ENCODE results near the gene ARSB.
A peak's percentile ranks its signal among the peaks of the same experiment; 100 is the strongest.
"Not testable (repeated sequence)": the region's sequence is repeated elsewhere in the genome, so short reads cannot be mapped to it uniquely, and the experiment has no call there.

The ARSB gene

DNA sequence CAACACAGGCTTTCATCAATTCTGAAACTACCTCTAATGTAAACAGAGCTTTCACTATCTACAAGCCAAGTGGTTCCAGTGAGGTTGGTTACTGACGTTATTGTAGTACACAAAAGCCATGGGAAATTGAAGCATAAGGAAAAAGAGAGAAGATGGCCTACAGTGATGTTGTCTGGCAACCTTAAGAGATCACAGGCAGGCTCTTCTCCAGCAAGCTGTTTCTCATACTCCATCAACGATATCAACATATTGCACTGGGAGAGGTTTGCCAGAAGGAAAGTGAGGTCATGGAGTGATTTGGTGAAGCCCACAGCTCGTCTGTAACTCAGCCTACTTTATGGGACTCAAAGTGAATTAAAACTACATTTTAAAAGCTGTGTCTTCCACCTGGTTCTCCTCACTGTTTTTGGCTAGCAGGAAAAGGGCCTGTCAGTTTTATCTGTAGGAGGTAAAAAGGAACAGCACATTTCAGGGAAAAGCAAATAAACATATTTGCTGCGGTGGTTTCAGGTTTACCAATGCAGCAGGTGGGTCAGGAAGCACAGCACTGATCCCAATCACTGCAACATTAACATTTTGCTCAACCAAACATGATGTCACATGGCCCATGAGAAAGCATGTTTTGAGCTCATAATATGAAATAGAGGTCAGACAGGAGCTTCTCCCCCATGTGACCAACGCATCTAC is 72.9 kb downstream of the ARSB start:
- TF ChIP-seq CTCF (IDR thresholded peaks at IDR 0.05; ENCODE audit: low read depth, low read length, missing control alignments), result no peak
- H3K4me3 ChIP-seq (ENCODE audit: low read depth, low read length), result no peak overlapping the region
- no peaks in the 10 kb centered on the region for H3K36me3 ChIP-seq (replicated peaks)
- in situ Hi-C loops (cut with HindIII; ENCODE audit: low pct_ligation_motif_present, low sequenced_read_pairs), result no loop called here
- H3K27ac ChIP-seq, result no peak overlapping the region
- H3K27me3 ChIP-seq (replicated peaks), result no peaks in the 10 kb centered on the region
- no peak for DNase-seq

GRCh38 chr5:78909224-78909983 is 75.7 kb downstream of the ARSB start:
- H3K4me3 ChIP-seq (ENCODE audit: low read depth, low read length); H3K36me3 ChIP-seq (replicated peaks); H3K27me3 ChIP-seq (replicated peaks); DNase-seq; in situ Hi-C loops (cut with HindIII; ENCODE audit: low pct_ligation_motif_present, low sequenced_read_pairs): not testable (repeated sequence)
- H3K27ac ChIP-seq, result peak overlapping the region; percentile 84

- peak overlapping the region; percentile 20 for H3K4me3 ChIP-seq (ENCODE audit: low read depth, low read length)
- no peaks in the 10 kb centered on the region for H3K36me3 ChIP-seq (replicated peaks)
- H3K27ac ChIP-seq, result peak overlapping the region; percentile 84
- peak; percentile 55 for DNase-seq
- H3K27me3 ChIP-seq (replicated peaks), result no peaks in the 10 kb centered on the region
- TF ChIP-seq CTCF (IDR thresholded peaks at IDR 0.05; ENCODE audit: low read depth, low read length, missing control alignments), result no peak
- in situ Hi-C loops (cut with HindIII; ENCODE audit: low pct_ligation_motif_present, low sequenced_read_pairs), result no loop called here
Observed at GRCh38 chr5:78908173-78909061, 76.7 kb downstream of the ARSB start.

DNA sequence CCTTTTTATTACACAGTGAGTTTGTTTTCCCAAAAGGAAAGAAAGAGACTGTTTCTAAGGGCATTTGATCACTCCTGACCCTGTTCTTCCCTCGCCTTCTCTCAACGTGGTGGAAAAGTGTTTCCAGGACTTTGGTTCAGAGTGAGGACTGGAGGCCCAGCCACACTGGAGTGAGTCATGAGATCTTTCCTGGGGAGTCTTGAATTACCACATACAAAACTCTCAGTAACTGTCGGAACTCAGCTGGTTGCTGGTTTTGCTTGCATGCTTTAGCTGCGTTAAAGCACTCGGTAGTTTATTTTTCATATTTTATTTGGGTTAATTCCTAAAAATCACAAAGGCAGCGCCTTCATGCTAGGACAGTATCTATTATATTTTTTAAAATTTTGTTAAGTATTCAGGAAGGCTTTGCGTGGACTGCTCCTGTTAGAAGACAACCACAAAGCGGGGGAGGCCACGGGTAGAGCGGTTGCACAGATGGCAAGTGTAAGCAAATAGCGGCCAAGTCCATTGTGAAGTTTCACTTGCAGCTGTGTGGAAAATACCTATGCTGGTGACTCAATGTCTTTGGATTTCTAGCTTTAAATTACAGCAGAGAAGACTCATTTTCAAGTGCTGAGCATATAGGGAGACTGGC is 77.7 kb downstream of the ARSB start:
- no peak for TF ChIP-seq CTCF (IDR thresholded peaks at IDR 0.05; ENCODE audit: low read depth, low read length, missing control alignments)
- H3K4me3 ChIP-seq (ENCODE audit: low read depth, low read length), result peak overlapping the region; percentile 29
- peak; percentile 92 for DNase-seq
- no peaks in the 10 kb centered on the region for H3K27me3 ChIP-seq (replicated peaks)
- H3K36me3 ChIP-seq (replicated peaks), result no peaks in the 10 kb centered on the region
- in situ Hi-C loops (cut with HindIII; ENCODE audit: low pct_ligation_motif_present, low sequenced_read_pairs), result no loop called here
- H3K27ac ChIP-seq, result peak overlapping the region; percentile 84

- no peaks in the 10 kb centered on the region for H3K36me3 ChIP-seq (replicated peaks)
- no peak for TF ChIP-seq CTCF (IDR thresholded peaks at IDR 0.05; ENCODE audit: low read depth, low read length, missing control alignments)
- H3K4me3 ChIP-seq (ENCODE audit: low read depth, low read length), result no peak overlapping the region
- in situ Hi-C loops (cut with HindIII; ENCODE audit: low pct_ligation_motif_present, low sequenced_read_pairs), result no loop called here
- no peak overlapping the region for H3K27ac ChIP-seq
- DNase-seq, result no peak
- H3K27me3 ChIP-seq (replicated peaks), result no peaks in the 10 kb centered on the region
Observed at GRCh38 chr5:78905084-78905938, 79.8 kb downstream of the ARSB start.

Data from brain microvascular endothelial cell (primary cell).